NCI-H1048 (cell line): ENCODE data around the gene RPRD1B.
"Not testable (repeated sequence)": the region's sequence is repeated elsewhere in the genome, so short reads cannot be mapped to it uniquely, and the experiment has no call there.

Experiments
- DNase-seq: peaks from one replicate; lab custom pipeline; 2025; lab: John Stamatoyannopoulos, UW

The RPRD1B gene

GRCh38 chr20:38104285-38104684 lies 70.7 kb downstream of the RPRD1B start:
- DNase-seq = no peak

- no peak for DNase-seq
These were observed 72.9 kb downstream of the RPRD1B start for GRCh38 chr20:38106461-38106860.

- not testable (repeated sequence) for DNase-seq
These were observed 73.8 kb downstream of the RPRD1B start for GRCh38 chr20:38107386-38107785.

GRCh38 chr20:38107916-38108315 lies 74.4 kb downstream of the RPRD1B start:
- not testable (repeated sequence) for DNase-seq

- DNase-seq = no peak
These were observed 75.0 kb downstream of the RPRD1B start for GRCh38 chr20:38108438-38108985.

GRCh38 chr20:38108986-38109541 lies 75.5 kb downstream of the RPRD1B start:
- no peak for DNase-seq

- no peak for DNase-seq
These were observed 76.3 kb downstream of the RPRD1B start for GRCh38 chr20:38109591-38110524.

- no peak for DNase-seq
These were observed 77.1 kb downstream of the RPRD1B start for GRCh38 chr20:38110525-38111178.

GRCh38 chr20:38111366-38112232 lies 78.1 kb downstream of the RPRD1B start:
- no peak for DNase-seq

GRCh38 chr20:38112261-38112929 lies 78.8 kb downstream of the RPRD1B start:
- no peak for DNase-seq

- no peak for DNase-seq
These were observed 79.4 kb downstream of the RPRD1B start for GRCh38 chr20:38112930-38113294.

GRCh38 chr20:38113401-38114325 lies 80.1 kb downstream of the RPRD1B start:
- no peak for DNase-seq

GRCh38 chr20:38114353-38114791 lies 80.8 kb downstream of the RPRD1B start:
- no peak for DNase-seq

GRCh38 chr20:38115205-38115604 lies 81.7 kb downstream of the RPRD1B start:
- DNase-seq = no peak

- no peak for DNase-seq
These were observed 82.3 kb downstream of the RPRD1B start for GRCh38 chr20:38115896-38116295.

- no peak for DNase-seq
These were observed 83.0 kb downstream of the RPRD1B start for GRCh38 chr20:38116409-38117165.

GRCh38 chr20:38117205-38117604 lies 83.7 kb downstream of the RPRD1B start:
- no peak for DNase-seq

GRCh38 chr20:38117635-38118034 lies 84.1 kb downstream of the RPRD1B start:
- DNase-seq = no peak

- no peak for DNase-seq
These were observed 85.9 kb downstream of the RPRD1B start for GRCh38 chr20:38119446-38119845.
